Glutamatergic neuron (in vitro differentiated cells): Measurements from ENCODE around the gene HOXD10. TPM values are rescaled to one million over a fixed set of nuclear protein-coding genes. Genes with fewer than 3 reads are reported as not detected.

Experiments used
- DNase-seq: peaks from one replicate; pipeline ENCODE4 v3.0.0; 2022
- H3K27ac Mint-ChIP-seq: one replicate; pipeline ENCODE4 v1.8.0; 2020; ENCODE audit warnings: mild to moderate bottlenecking, mixed read lengths, inconsistent platforms; ENCODE audit not compliant: unreplicated experiment
- H3K27me3 Mint-ChIP-seq: one replicate; pipeline ENCODE4 v1.8.0; 2020; ENCODE audit warnings: mild to moderate bottlenecking, moderate library complexity, mixed read lengths, inconsistent platforms; ENCODE audit not compliant: unreplicated experiment
- H3K36me3 Mint-ChIP-seq: one replicate; pipeline ENCODE4 v1.8.0; 2020; ENCODE audit warnings: mild to moderate bottlenecking, mixed read lengths, inconsistent platforms; ENCODE audit not compliant: unreplicated experiment
- H3K4me1 Mint-ChIP-seq: one replicate; pipeline ENCODE4 v1.8.0; 2020; ENCODE audit warnings: mild to moderate bottlenecking, low read depth, mixed read lengths, inconsistent platforms; ENCODE audit not compliant: unreplicated experiment
- H3K4me3 Mint-ChIP-seq: one replicate; pipeline ENCODE4 v1.8.0; 2020; ENCODE audit warnings: mild to moderate bottlenecking, mixed read lengths, inconsistent platforms; ENCODE audit not compliant: unreplicated experiment
- H3K9me3 Mint-ChIP-seq: one replicate; pipeline ENCODE4 v1.8.0; 2020; ENCODE audit warnings: mild to moderate bottlenecking, moderate library complexity, mixed read lengths, inconsistent platforms; ENCODE audit not compliant: unreplicated experiment
- CTCF ChIP-seq: fragments of 200-600 bp; sonication (generic); IDR thresholded peaks from one replicate; pipeline ENCODE4 v1.5.0; 2021; ENCODE audit not compliant: partially characterized antibody, unreplicated experiment
- total RNA-seq: library from RNA; stranded (reverse); fragmentation: NEBNext Ultra II Directional; extraction: Animal tissue kit (Norgen Biotek cat#: 25700); gene quantifications from one replicate; pipeline ENCODE4 v1.2.1, GENCODE V29; 2021; ENCODE audit not compliant: unreplicated experiment

Gene HOXD10
- total RNA-seq, 1 donor from 2014 or later, result not detected

GRCh38 chr2:176112375-176113302, 3.9 kb upstream of the HOXD10 start:
- Mint-ChIP-seq H3K27ac (no peak overlapping the region), H3K4me1 (no peaks in the 10 kb centered on the region), H3K27me3 (peaks cover 45% of the 10 kb centered on the region), H3K4me3 (no peak overlapping the region), H3K36me3 (peaks cover 11% of the 10 kb centered on the region), H3K9me3 (peaks cover 8% of the 10 kb centered on the region)
- no peak for TF ChIP-seq CTCF
- DNase-seq, result no peak

- DNase-seq, result no peak
- Mint-ChIP-seq H3K4me1 (no peaks in the 10 kb centered on the region), H3K27me3 (peaks cover 45% of the 10 kb centered on the region), H3K27ac (no peak overlapping the region), H3K36me3 (peaks cover 11% of the 10 kb centered on the region), H3K4me3 (no peak overlapping the region), H3K9me3 (peaks cover 6% of the 10 kb centered on the region)
- no peak for TF ChIP-seq CTCF
These were observed 2.3 kb upstream of the HOXD10 start for GRCh38 chr2:176114120-176114929.

- no peaks in the 10 kb centered on the region for H3K4me1 Mint-ChIP-seq
- peaks cover 44% of the 10 kb centered on the region for H3K27me3 Mint-ChIP-seq
- peaks cover 11% of the 10 kb centered on the region for H3K36me3 Mint-ChIP-seq
- no peak overlapping the region for H3K27ac Mint-ChIP-seq
- DNase-seq, result no peak
- no peak for TF ChIP-seq CTCF
- peaks cover 6% of the 10 kb centered on the region for H3K9me3 Mint-ChIP-seq
- H3K4me3 Mint-ChIP-seq, result no peak overlapping the region
These were observed 1.5 kb upstream of the HOXD10 start for GRCh38 chr2:176114930-176115625.

GRCh38 chr2:176117162-176117822, 714 bp downstream of the HOXD10 start:
- Mint-ChIP-seq H3K27ac (no peak overlapping the region), H3K4me1 (no peaks in the 10 kb centered on the region), H3K9me3 (peaks cover 6% of the 10 kb centered on the region), H3K36me3 (peaks cover 11% of the 10 kb centered on the region), H3K4me3 (no peak overlapping the region), H3K27me3 (peaks cover 49% of the 10 kb centered on the region)
- DNase-seq, result no peak
- no peak for TF ChIP-seq CTCF
